CD8-positive, alpha-beta memory T cell (primary cell): Measurements from ENCODE around the gene KLF12. TPM values are rescaled to one million over a fixed set of nuclear protein-coding genes. Genes with fewer than 3 reads are reported as not detected.

ENCODE experiments used
- CTCF ChIA-PET: fragments of 350-600 bp; sonication (Branson Sonifier 250); formaldehyde crosslinking; loops from one replicate; lab custom pipeline; 2021; ENCODE audit warnings: antibody characterized with exemption; lab: Charles Lee
- POLR2A ChIA-PET: fragments of 350-600 bp; sonication (Branson Sonifier 250); formaldehyde crosslinking; loops from one replicate; lab custom pipeline; 2021; ENCODE audit warnings: antibody characterized with exemption; lab: Charles Lee
- DNase-seq, 5 donors: peaks; one replicate each; pipeline versions ENCODE4 v3.0.0 to v3.0.0-alpha.2; 2020 to 2022; ENCODE audit warnings: mixed read lengths in 1 of 5
- H3K27ac ChIP-seq: one replicate; pipeline ENCODE4 v1.7.0; 2013; ENCODE audit warnings: low read depth, mild to moderate bottlenecking, low read length, moderate library complexity
- H3K27me3 ChIP-seq: 2 replicates; pipeline ENCODE4 v1.7.0; 2013; ENCODE audit warnings: low read length, mild to moderate bottlenecking; ENCODE audit not compliant: insufficient read depth, poor library complexity, severe bottlenecking
- H3K36me3 ChIP-seq: 2 replicates; pipeline ENCODE4 v1.7.0; 2013; ENCODE audit warnings: mild to moderate bottlenecking, low read length, moderate library complexity; ENCODE audit not compliant: insufficient read depth
- H3K4me1 ChIP-seq: 2 replicates; pipeline ENCODE4 v1.7.0; 2013; ENCODE audit warnings: mild to moderate bottlenecking, low read length, moderate library complexity; ENCODE audit not compliant: insufficient read depth
- H3K4me3 ChIP-seq: 2 replicates; pipeline ENCODE4 v1.7.0; 2013; ENCODE audit warnings: mild to moderate bottlenecking, low read length
- H3K9me3 ChIP-seq: 2 replicates; pipeline ENCODE4 v1.7.0; 2013; ENCODE audit warnings: mild to moderate bottlenecking, low read length
- H3K27ac Mint-ChIP-seq, 8 donors: one replicate each; pipeline ENCODE4 v1.8.0; 2020 to 2021; ENCODE audit warnings: mixed read lengths in 8 of 8, mild to moderate bottlenecking in 6 of 8, inconsistent platforms in 3 of 8, moderate library complexity in 3 of 8
- H3K27me3 Mint-ChIP-seq, 2 donors: one replicate each; pipeline ENCODE4 v1.8.0; 2020 to 2021; ENCODE audit warnings: mixed read lengths in 2 of 2, mild to moderate bottlenecking in 1 of 2, moderate library complexity in 1 of 2
- H3K36me3 Mint-ChIP-seq, 3 donors: one replicate each; pipeline ENCODE4 v1.8.0; 2020 to 2021; ENCODE audit warnings: mixed read lengths in 3 of 3, inconsistent platforms in 1 of 3, mild to moderate bottlenecking in 1 of 3
- H3K4me1 Mint-ChIP-seq, 3 donors: one replicate each; pipeline ENCODE4 v1.8.0; 2020 to 2021; ENCODE audit warnings: mixed read lengths in 3 of 3, inconsistent platforms in 1 of 3, mild to moderate bottlenecking in 1 of 3
- H3K4me3 Mint-ChIP-seq, 7 donors: one replicate each; pipeline ENCODE4 v1.8.0; 2020 to 2021; ENCODE audit warnings: mixed read lengths in 7 of 7, mild to moderate bottlenecking in 6 of 7, moderate library complexity in 4 of 7, inconsistent platforms in 2 of 7
- H3K9me3 Mint-ChIP-seq, 5 donors: one replicate each; pipeline ENCODE4 v1.8.0; 2020 to 2022; ENCODE audit warnings: mixed read lengths in 5 of 5, mild to moderate bottlenecking in 3 of 5, moderate library complexity in 2 of 5, inconsistent platforms in 1 of 5
- polyA plus RNA-seq: library from polyadenylated mRNA; unstranded; fragments of 300-500 nt; fragmentation: Illumina TruSeq; gene quantifications from one replicate; pipeline ENCODE4 v1.2.3, GENCODE V29; 2021
- total RNA-seq, 2 experiments: library from RNA; stranded (reverse); gene quantifications; one replicate each; pipeline ENCODE4 v1.2.3, GENCODE V29; 2021

The KLF12 gene
- total and polyA plus RNA-seq, 3 experiments from 2014 or later: 28.6 to 33.6 (median 29.1) TPM

DNA sequence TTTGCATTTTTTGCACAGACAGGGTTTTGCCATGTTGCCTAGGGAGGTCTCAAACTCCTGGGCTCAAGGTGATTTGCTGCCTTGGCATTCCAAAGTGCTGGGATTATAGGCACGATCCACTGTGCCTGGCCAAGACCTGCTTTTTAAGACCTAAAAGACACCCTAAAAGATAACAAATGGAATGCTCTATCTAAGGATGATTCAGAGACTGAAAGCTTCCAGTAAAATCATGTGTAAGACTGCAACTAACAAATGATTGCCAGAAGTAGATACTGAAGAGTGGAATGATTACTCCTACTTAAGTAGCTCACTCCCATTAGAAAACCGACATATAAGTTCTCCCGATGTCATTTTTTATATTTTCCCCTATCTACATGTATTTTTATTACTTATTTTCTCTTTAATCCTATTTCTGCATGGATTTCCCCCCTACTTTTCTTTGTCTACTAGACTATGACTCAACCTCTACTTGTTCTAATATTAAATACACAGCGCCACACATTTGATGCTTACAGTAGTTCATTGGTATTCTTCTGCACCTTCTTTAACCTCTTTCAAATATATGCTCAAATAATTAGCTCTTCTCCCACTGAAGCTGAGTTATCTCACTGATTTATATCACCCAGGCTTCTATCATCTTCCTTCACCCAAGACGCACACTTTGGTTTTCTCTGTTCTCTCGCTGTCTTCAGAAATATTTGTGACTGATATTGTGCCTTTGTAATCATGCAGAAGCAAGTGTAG is 32.2 kb upstream of the KLF12 start:
- no peak for DNase-seq
- H3K27ac ChIP-seq: no peak overlapping the region
- H3K9me3 ChIP-seq: no peaks in the 10 kb centered on the region
- peaks cover 0 to 3% (median 0%) of the 10 kb centered on the region in 3 donors for H3K36me3 Mint-ChIP-seq
- H3K27me3 Mint-ChIP-seq: peaks cover 0 to 3% of the 10 kb centered on the region in 2 donors
- no peak overlapping the region for H3K27ac Mint-ChIP-seq
- H3K9me3 Mint-ChIP-seq: no peaks in the 10 kb centered on the region
- H3K4me3 Mint-ChIP-seq: no peak overlapping the region
- ChIA-PET POLR2A (no interaction called here), CTCF (interaction anchor here (1.3 kb wide), 1 partner anchor 14 kb away, joined by 3 read pairs; no protein-coding TSS in a partner anchor)
- no peaks in the 10 kb centered on the region for H3K4me1 ChIP-seq
- H3K4me3 ChIP-seq: no peak overlapping the region
- no peaks in the 10 kb centered on the region for H3K36me3 ChIP-seq
- no peaks in the 10 kb centered on the region for H3K4me1 Mint-ChIP-seq
- H3K27me3 ChIP-seq: no peaks in the 10 kb centered on the region

DNA sequence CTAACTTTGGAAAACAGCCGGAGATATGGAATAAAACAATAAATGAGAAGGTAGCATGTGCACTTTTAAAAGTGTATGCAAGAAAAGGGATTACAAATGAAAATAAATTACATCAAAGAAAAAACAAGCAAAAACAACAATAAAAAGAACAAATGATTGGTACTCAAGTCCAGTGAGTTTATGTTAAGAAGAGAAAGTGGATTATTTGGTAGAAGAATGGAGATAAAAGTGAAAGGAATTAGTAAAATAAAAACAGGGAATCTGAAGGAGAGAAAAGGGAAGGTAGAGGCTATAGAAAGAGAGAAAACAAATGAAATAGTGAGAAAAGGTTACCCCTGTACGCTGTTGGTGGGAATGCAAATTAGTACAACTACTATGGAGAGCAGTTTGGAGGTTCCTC is 28.6 kb upstream of the KLF12 start:
- ChIA-PET POLR2A (no interaction called here), CTCF (no interaction called here)
- Mint-ChIP-seq H3K4me1 (no peaks in the 10 kb centered on the region), H3K4me3 (no peak overlapping the region), H3K27ac (no peak overlapping the region), H3K9me3 (no peaks in the 10 kb centered on the region), H3K27me3 (peaks cover 0 to 2% of the 10 kb centered on the region in 2 donors), H3K36me3 (peaks cover 0 to 1% (median 0%) of the 10 kb centered on the region in 3 donors)
- no peak overlapping the region for H3K27ac ChIP-seq
- H3K9me3 ChIP-seq: no peaks in the 10 kb centered on the region
- no peaks in the 10 kb centered on the region for H3K4me1 ChIP-seq
- H3K36me3 ChIP-seq: no peaks in the 10 kb centered on the region
- no peak for DNase-seq
- H3K4me3 ChIP-seq: no peak overlapping the region
- H3K27me3 ChIP-seq: no peaks in the 10 kb centered on the region

DNA sequence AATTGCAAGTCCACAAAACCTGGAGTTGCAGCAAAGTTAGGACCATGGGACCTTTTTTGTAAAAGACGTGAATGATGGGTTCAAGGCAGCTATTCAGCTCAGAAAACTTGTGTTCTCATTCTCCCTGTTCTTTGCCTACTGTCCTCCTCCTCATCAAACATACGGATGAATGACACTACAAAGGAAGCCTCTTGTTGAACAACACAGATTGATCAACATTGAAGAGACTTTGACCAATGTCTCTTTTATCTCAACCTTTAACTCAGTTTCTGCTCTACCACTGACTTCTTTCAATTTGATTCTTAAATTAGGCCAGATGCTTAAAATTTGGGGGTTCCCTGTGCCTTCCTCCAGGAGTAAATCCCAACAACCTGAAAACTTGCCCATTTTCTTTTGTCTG is 27.9 kb upstream of the KLF12 start:
- no peaks in the 10 kb centered on the region for H3K9me3 Mint-ChIP-seq
- Histone ChIP-seq H3K9me3 (no peaks in the 10 kb centered on the region), H3K27me3 (no peaks in the 10 kb centered on the region), H3K4me3 (no peak overlapping the region), H3K27ac (no peak overlapping the region), H3K36me3 (no peaks in the 10 kb centered on the region), H3K4me1 (no peaks in the 10 kb centered on the region)
- H3K4me1 Mint-ChIP-seq: no peaks in the 10 kb centered on the region
- peaks cover 0 to 1% (median 0%) of the 10 kb centered on the region in 3 donors for H3K36me3 Mint-ChIP-seq
- DNase-seq: no peak
- ChIA-PET CTCF (no interaction called here), POLR2A (no interaction called here)
- peaks cover 0 to 2% of the 10 kb centered on the region in 2 donors for H3K27me3 Mint-ChIP-seq
- no peak overlapping the region for H3K4me3 Mint-ChIP-seq
- H3K27ac Mint-ChIP-seq: no peak overlapping the region

DNA sequence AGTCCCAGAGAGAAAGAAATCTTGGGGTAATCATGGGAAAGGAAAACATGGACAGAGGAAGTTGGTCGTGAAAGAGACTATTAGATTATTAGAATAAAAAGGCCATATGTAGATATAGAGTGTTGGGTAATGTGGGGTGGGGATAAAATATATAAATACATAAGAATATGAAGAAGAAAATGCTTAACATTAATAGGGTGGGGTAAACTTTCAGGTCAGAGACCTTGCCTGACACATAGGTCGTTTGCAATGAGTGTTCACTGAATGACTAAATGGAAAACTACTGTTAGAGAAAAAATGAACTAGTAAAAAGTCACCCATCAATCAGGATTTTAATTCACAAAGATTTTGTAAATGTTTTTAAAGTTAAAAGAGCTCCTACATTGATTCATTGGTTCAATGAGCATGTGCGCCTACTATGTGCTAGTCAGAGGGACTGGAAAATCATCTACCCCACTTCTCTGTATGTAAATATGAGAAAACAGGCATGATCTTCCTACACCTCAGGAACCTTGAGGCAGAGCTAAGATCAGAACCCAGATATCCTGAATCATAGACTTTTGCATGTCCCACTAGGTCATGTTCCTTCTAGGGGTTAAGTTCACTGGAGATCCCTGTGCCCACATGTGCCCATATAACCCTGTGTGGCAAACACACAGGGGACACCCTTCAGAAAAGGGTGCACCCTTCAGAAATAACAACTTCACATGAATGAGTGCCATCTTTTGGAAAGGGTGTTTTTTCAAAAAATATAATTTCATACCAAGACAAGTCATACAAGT is 24.6 kb upstream of the KLF12 start:
- no peak for DNase-seq
- ChIA-PET CTCF (no interaction called here), POLR2A (no interaction called here)
- H3K27ac ChIP-seq: no peak overlapping the region
- Mint-ChIP-seq H3K4me3 (no peak overlapping the region), H3K27me3 (peaks cover 0 to 4% of the 10 kb centered on the region in 2 donors), H3K9me3 (no peaks in the 10 kb centered on the region), H3K27ac (no peak overlapping the region), H3K4me1 (no peaks in the 10 kb centered on the region), H3K36me3 (peaks cover 0 to 1% (median 0%) of the 10 kb centered on the region in 3 donors)
- no peaks in the 10 kb centered on the region for H3K9me3 ChIP-seq
- H3K4me3 ChIP-seq: no peak overlapping the region
- H3K36me3 ChIP-seq: no peaks in the 10 kb centered on the region
- H3K4me1 ChIP-seq: no peaks in the 10 kb centered on the region
- no peaks in the 10 kb centered on the region for H3K27me3 ChIP-seq

DNA sequence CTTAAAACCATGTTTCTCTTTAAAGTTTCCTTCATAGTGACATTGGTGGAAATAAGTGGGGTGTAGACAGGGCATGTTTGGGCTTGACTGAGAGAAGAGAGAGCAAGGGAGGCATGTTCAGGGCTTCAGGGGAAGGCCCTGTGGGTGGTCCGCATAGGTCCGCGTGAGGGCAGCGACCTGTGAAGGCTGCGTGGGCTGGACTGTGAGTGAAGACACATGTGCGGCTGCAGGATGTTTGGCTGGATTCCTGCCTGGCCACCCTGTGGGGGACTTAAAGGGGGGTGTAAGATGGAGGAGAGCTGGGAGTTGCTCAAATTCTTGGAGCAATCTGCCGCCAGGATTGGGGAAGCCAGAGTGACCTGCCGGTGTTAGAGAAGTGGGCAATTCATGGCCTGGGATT is 23.8 kb upstream of the KLF12 start:
- Mint-ChIP-seq H3K9me3 (no peaks in the 10 kb centered on the region), H3K4me3 (no peak overlapping the region), H3K36me3 (peaks cover 0 to 1% (median 0%) of the 10 kb centered on the region in 3 donors), H3K27ac (no peak overlapping the region), H3K4me1 (no peaks in the 10 kb centered on the region), H3K27me3 (peaks cover 0 to 4% of the 10 kb centered on the region in 2 donors)
- H3K27me3 ChIP-seq: no peaks in the 10 kb centered on the region
- ChIA-PET POLR2A (no interaction called here), CTCF (no interaction called here)
- no peak overlapping the region for H3K4me3 ChIP-seq
- no peak overlapping the region for H3K27ac ChIP-seq
- DNase-seq: no peak
- H3K36me3 ChIP-seq: no peaks in the 10 kb centered on the region
- H3K9me3 ChIP-seq: no peaks in the 10 kb centered on the region
- no peaks in the 10 kb centered on the region for H3K4me1 ChIP-seq

DNA sequence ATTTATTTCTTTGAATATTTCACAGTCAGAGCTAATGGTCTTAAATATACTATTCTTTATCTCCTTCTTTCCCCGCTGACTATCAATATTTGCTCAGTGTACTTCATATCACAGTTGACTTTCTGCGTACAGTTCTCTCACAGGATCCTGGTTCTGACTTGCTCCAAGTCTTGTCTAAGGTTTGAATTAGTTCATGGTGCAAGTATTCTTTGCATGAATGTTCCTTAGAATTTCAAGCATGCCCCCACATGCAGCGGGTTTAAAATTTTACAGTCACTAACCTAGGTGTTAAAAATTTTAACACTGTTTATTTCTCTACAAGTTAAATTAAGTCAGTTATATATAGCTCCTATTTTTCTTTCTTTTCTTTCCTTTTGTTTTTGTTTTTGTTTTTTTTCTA is 20.8 kb upstream of the KLF12 start:
- CTCF ChIA-PET: interaction anchor here (0.8 to 0.9 kb wide), 2 partner anchors 21 to 132 kb away, joined by 3 read pairs; partner anchors contain the start of gene KLF12

DNA sequence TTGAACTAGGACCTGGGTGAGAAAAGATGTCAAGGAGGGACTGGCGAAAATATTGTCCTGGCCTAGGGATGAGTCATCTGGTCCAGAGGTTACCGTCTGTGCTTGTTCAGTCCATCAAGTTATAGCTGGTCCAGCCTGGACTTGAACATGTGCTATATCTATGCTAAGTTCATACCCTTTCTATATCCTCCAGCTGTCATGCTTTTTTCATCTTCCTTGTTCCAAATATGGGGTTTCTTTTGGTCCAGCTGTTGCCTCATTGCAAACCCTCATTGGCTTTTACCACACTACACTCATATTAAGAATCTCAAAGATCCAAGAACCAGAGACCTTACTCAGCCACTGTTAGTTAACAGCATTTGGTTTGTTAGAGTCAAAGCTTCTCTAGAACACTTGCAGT is 19.1 kb upstream of the KLF12 start:
- CTCF ChIA-PET: interaction anchor here (0.8 to 1.9 kb wide), 3 partner anchors 13 to 133 kb away, joined by 3 to 4 read pairs (median 3); no protein-coding TSS in a partner anchor
- no peaks in the 10 kb centered on the region for H3K9me3 ChIP-seq
- H3K36me3 ChIP-seq: no peaks in the 10 kb centered on the region
- POLR2A ChIA-PET: interaction anchor here (1.7 kb wide), 1 partner anchor 16 kb away, joined by 5 read pairs; no protein-coding TSS in a partner anchor
- H3K36me3 Mint-ChIP-seq: no peaks in the 10 kb centered on the region
- H3K27ac ChIP-seq: no peak overlapping the region
- no peaks in the 10 kb centered on the region for H3K4me1 ChIP-seq
- no peaks in the 10 kb centered on the region for H3K4me1 Mint-ChIP-seq
- no peaks in the 10 kb centered on the region for H3K27me3 ChIP-seq
- no peaks in the 10 kb centered on the region for H3K9me3 Mint-ChIP-seq
- H3K4me3 Mint-ChIP-seq: no peak overlapping the region
- peaks cover 0 to 2% of the 10 kb centered on the region in 2 donors for H3K27me3 Mint-ChIP-seq
- no peak overlapping the region for H3K4me3 ChIP-seq
- no peak overlapping the region for H3K27ac Mint-ChIP-seq
- DNase-seq: no peak

More for the DNA sequence above, 20.8 kb upstream of the KLF12 start:
- H3K27ac Mint-ChIP-seq: no peak overlapping the region
- DNase-seq: no peak
- Histone ChIP-seq H3K9me3 (no peaks in the 10 kb centered on the region), H3K4me3 (no peak overlapping the region), H3K4me1 (no peaks in the 10 kb centered on the region), H3K36me3 (no peaks in the 10 kb centered on the region), H3K27me3 (no peaks in the 10 kb centered on the region), H3K27ac (no peak overlapping the region)
- H3K4me3 Mint-ChIP-seq: no peak overlapping the region
- no peaks in the 10 kb centered on the region for H3K9me3 Mint-ChIP-seq
- no peaks in the 10 kb centered on the region for H3K36me3 Mint-ChIP-seq
- POLR2A ChIA-PET: no interaction called here
- peaks cover 0 to 2% of the 10 kb centered on the region in 2 donors for H3K27me3 Mint-ChIP-seq
- H3K4me1 Mint-ChIP-seq: no peaks in the 10 kb centered on the region

DNA sequence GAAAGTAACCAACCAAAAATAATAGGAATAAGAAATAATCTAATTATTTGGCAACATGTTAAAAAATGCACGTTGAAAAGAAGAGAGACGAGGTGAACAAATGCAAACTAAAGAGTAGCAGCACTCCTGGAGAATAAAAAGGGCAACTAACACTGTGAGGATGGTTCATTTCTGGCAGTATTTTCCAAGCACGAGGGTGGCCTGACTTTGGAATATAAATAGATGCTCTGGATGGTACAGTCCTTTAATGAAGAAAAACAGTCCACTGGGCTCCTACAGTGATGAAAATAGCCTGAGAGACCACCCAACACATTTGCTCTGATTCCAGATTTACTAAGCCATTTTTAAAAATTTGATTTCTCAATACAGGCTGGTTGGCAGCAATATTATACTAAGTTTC is 17.7 kb upstream of the KLF12 start:
- H3K4me3 ChIP-seq: no peak overlapping the region
- no peaks in the 10 kb centered on the region for H3K4me1 ChIP-seq
- peaks cover 0 to 2% of the 10 kb centered on the region in 2 donors for H3K27me3 Mint-ChIP-seq
- no peaks in the 10 kb centered on the region for H3K27me3 ChIP-seq
- CTCF ChIA-PET: no interaction called here
- no peaks in the 10 kb centered on the region for H3K4me1 Mint-ChIP-seq
- H3K9me3 ChIP-seq: no peaks in the 10 kb centered on the region
- H3K4me3 Mint-ChIP-seq: no peak overlapping the region
- no peak overlapping the region for H3K27ac Mint-ChIP-seq
- H3K36me3 Mint-ChIP-seq: no peaks in the 10 kb centered on the region
- no peak for DNase-seq
- H3K36me3 ChIP-seq: no peaks in the 10 kb centered on the region
- POLR2A ChIA-PET: interaction anchor here (1.7 kb wide), 1 partner anchor 14 kb away, joined by 5 read pairs; no protein-coding TSS in a partner anchor
- no peak overlapping the region for H3K27ac ChIP-seq
- no peaks in the 10 kb centered on the region for H3K9me3 Mint-ChIP-seq
